Measurements from ENCODE around the gene GADD45GIP1.
"Not testable (repeated sequence)": the region's sequence is repeated elsewhere in the genome, so short reads cannot be mapped to it uniquely, and the experiment has no call there.

GRCh38 chr19:12952050-12952449, 5.0 kb downstream of the GADD45GIP1 start:
- TF ChIP-seq CTCF (IDR thresholded peaks at IDR 0.05; ENCODE audit: low read length); EZH2 (IDR thresholded peaks at IDR 0.05; ENCODE audit: borderline replicate concordance, low read length): not testable (repeated sequence)
